K562 (cell line): ENCODE measurements around the gene BAZ2A. TPM values are rescaled to one million over a fixed set of nuclear protein-coding genes. Genes with fewer than 3 reads are reported as not detected.

Experiments
- ARID4B ChIP-seq: sonication (generic); formaldehyde crosslinking; IDR thresholded peaks from 2 replicates; pipeline ENCODE4 v1.8.0; 2022; ENCODE audit warnings: mild to moderate bottlenecking, missing genetic modification reagents
- CBX3 ChIP-seq, 2 experiments: IDR thresholded peaks; 1 replicate in 1 of 2; 2 replicates in 1 of 2; pipeline ENCODE4 v1.6.1; 2012; ENCODE audit warnings: inconsistent platforms in 2 of 2, low read length in 2 of 2, borderline replicate concordance in 1 of 2, control low read depth in 1 of 2
- GTF2E2 ChIP-seq: fragments of 200-800 bp; sonication (Bioruptor generic); IDR thresholded peaks from 2 replicates; pipeline ENCODE4 v1.6.1; 2016; ENCODE audit warnings: missing genetic modification characterization, missing compliant biosample characterization
- LEF1 ChIP-seq: fragments of 450-650 bp; IDR thresholded peaks from 2 replicates; pipeline ENCODE4 v1.6.1; 2016; ENCODE audit warnings: mild to moderate bottlenecking
- NCOA1 ChIP-seq: fragments of 450-650 bp; IDR thresholded peaks from 2 replicates; pipeline ENCODE4 v1.6.1; 2016; ENCODE audit warnings: low read depth
- NR4A1 ChIP-seq, 2 experiments: fragments of 250-450 bp in 1 of 2; fragments of 450-650 bp in 1 of 2; sonication (Bioruptor Pico) in 1 of 2; IDR thresholded peaks; 2 replicates each; pipeline versions ENCODE4 v1.4.0 to v1.6.1; 2016 to 2020; ENCODE audit warnings: mild to moderate bottlenecking in 2 of 2, missing compliant biosample characterization in 1 of 2, missing genetic modification characterization in 1 of 2, moderate library complexity in 1 of 2
- PML ChIP-seq: IDR thresholded peaks from 2 replicates; pipeline ENCODE4 v1.6.1; 2012; ENCODE audit warnings: low read length, inconsistent platforms
- RBBP5 ChIP-seq: fragments of 200-600 bp; sonication (generic); IDR thresholded peaks from 2 replicates; pipeline ENCODE4 v1.6.1; 2012; ENCODE audit warnings: borderline replicate concordance, mild to moderate bottlenecking, low read length, control low read depth, inconsistent platforms; ENCODE audit not compliant: insufficient read depth, poor library complexity, severe bottlenecking
- SAFB2 ChIP-seq: fragments of 200-400 bp; formaldehyde crosslinking; IDR thresholded peaks from 2 replicates; pipeline ENCODE4 v1.6.1; 2018; ENCODE audit warnings: borderline replicate concordance, low read length, low read depth, moderate library complexity; ENCODE audit not compliant: severe bottlenecking
- SUPT5H ChIP-seq: fragments of 450-650 bp; IDR thresholded peaks from 2 replicates; pipeline ENCODE4 v1.6.1; 2016
- TAF7 ChIP-seq: fragments of 450-650 bp; IDR thresholded peaks from 2 replicates; pipeline ENCODE4 v1.6.1; 2016; ENCODE audit warnings: missing genetic modification characterization, missing compliant biosample characterization
- ZNF431 ChIP-seq: sonication (generic); formaldehyde crosslinking; IDR thresholded peaks from 2 replicates; pipeline ENCODE4 v1.8.0; 2022; ENCODE audit warnings: mild to moderate bottlenecking, missing genetic modification reagents
- ZNF511 ChIP-seq: sonication (generic); formaldehyde crosslinking; IDR thresholded peaks from 2 replicates; pipeline ENCODE4 v1.8.0; 2022; ENCODE audit warnings: mild to moderate bottlenecking, missing genetic modification reagents
- polyA plus RNA-seq, 8 experiments: library from polyadenylated mRNA; depleted of rRNA in 4 of 8; stranded (reverse) in 5 of 8; unstranded in 3 of 8; fragments of >200 nt; fragmentation: Nextera tagmentation in 2 of 8; fragmentation: Illumina TruSeq in 1 of 8; extraction: Ambion mirVana in 2 of 8; extraction: Trizol in 1 of 8; gene quantifications; 2 replicates each; pipeline versions ENCODE4 v1.2.1 to v1.2.3, GENCODE V29; 2011 to 2014; ENCODE audit warnings: inconsistent platforms in 1 of 8, missing spikeins in 1 of 8
- total RNA-seq, 7 experiments: library from RNA; depleted of rRNA in 6 of 7; stranded (reverse); fragments of >200 nt in 6 of 7; fragmentation: Illumina TruSeq in 2 of 7; extraction: Trizol in 2 of 7; gene quantifications; 2 replicates each; pipeline versions ENCODE4 v1.2.1 to v1.2.3, GENCODE V29; 2011 to 2021; ENCODE audit warnings: low replicate concordance in 1 of 7
- TF ChIP-seq, protein P1 (sequence below): fragments of 450-650 bp; IDR thresholded peaks from 2 replicates; pipeline ENCODE4 v1.6.1; 2016
- TF ChIP-seq, protein P2 (sequence below), 2 experiments: fragments of 450-650 bp; conservative IDR thresholded peaks; 2 replicates each; pipeline ENCODE4 v1.6.1; 2017; ENCODE audit warnings: mild to moderate bottlenecking in 2 of 2, moderate library complexity in 2 of 2

The BAZ2A gene
- total and polyA plus RNA-seq, 9 of the 15 experiments (the other 6 are each of a cell fraction or from before 2014, with no cell fraction given) = 4.5 to 86.4 (median 26.2) TPM

DNA sequence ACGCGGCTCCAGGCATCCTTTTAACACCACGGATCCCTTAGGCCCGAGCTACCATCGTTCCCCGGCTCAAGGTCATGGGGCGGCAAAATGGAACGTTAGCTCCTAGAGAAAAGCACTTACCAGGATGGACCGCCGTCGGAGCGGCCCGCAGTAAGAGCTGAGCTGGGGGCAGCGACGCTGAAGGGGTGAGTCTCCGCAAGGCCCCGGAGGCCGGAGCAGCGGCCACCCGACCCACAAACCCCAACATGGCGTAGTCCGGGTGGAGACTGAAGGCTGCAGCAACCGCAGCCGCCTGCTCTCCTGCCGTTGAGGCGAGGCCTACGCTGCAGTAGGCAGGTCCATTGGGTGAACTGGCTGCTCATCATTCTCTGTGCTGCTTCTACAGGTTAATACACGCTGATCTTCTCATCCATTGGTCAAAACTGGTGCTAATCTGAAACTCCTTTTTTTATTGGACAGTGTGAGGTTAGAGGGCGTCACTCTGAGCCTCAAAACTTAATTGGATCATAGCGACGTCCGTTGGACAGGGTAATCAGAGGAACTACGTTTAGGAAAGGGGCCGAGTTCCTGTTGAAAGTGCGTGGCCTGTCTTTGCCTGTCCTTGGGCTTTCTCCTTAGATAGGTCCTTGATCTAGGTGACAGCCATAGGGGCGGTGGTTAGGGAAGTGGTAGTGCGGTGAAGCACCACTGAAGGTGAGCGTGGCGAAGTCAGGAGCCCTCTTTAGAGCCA, 15.8 kb upstream of the BAZ2A start, which contains the start of gene ATP5F1B (continued):
- TF ChIP-seq PML (peak; percentile 91), GTF2E2 (tag) (peak; percentile 95), SUPT5H (peak; percentile 99), TAF7 (tag) (peak; percentile 97), ZNF511 (CRISPR knock-in tag) (peak; percentile 60; the same call in 1 of the 2 replicates), CBX3 (IDR thresholded peaks at IDR 0.05; ENCODE audit: borderline replicate concordance in 1 of 2, low read length in 2 of 2) (peak in 1 of 2 experiments; percentile 78; a peak in 1 of 3 replicates), NCOA1 (0 out of 2 replicates have a peak, but pooled peaks have one; percentile 28), RBBP5 (peak; percentile 94), ARID4B (CRISPR knock-in tag) (peak; percentile 94), NR4A1 (CRISPR knock-in tag; IDR thresholded peaks at IDR 0.05) (no peak), NR4A1 (tag; IDR thresholded peaks at IDR 0.05) (peak; percentile 45; the same call in 1 of the 2 replicates), ZNF431 (peak; percentile 68; the same call in 1 of the 2 replicates), LEF1 (peak; percentile 52), SAFB2 (no peak)
- TF ChIP-seq, protein P1, sequence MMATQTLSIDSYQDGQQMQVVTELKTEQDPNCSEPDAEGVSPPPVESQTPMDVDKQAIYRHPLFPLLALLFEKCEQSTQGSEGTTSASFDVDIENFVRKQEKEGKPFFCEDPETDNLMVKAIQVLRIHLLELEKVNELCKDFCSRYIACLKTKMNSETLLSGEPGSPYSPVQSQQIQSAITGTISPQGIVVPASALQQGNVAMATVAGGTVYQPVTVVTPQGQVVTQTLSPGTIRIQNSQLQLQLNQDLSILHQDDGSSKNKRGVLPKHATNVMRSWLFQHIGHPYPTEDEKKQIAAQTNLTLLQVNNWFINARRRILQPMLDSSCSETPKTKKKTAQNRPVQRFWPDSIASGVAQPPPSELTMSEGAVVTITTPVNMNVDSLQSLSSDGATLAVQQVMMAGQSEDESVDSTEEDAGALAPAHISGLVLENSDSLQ = peak; percentile 100
- TF ChIP-seq, protein P2, sequence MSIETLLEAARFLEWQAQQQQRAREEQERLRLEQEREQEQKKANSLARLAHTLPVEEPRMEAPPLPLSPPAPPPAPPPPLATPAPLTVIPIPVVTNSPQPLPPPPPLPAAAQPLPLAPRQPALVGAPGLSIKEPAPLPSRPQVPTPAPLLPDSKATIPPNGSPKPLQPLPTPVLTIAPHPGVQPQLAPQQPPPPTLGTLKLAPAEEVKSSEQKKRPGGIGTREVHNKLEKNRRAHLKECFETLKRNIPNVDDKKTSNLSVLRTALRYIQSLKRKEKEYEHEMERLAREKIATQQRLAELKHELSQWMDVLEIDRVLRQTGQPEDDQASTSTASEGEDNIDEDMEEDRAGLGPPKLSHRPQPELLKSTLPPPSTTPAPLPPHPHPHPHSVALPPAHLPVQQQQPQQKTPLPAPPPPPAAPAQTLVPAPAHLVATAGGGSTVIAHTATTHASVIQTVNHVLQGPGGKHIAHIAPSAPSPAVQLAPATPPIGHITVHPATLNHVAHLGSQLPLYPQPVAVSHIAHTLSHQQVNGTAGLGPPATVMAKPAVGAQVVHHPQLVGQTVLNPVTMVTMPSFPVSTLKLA (conservative IDR thresholded peaks at IDR 0.05) = peak; percentile 64 to 66; a peak in 3 of 4 replicates
